Endothelial cell of umbilical vein (primary cell): ENCODE results near the gene LRRC14B. TPM values are rescaled to one million over a fixed set of nuclear protein-coding genes. Genes with fewer than 3 reads are reported as not detected.

Source experiments
- BruUV-seq: library from RNA; stranded (reverse); fragments of 400-500 nt; replicated peaks from 2 replicates; lab custom pipeline; 2021; lab: Mats Ljungman, UMichigan
- CTCF ChIA-PET: fragments of 300-600, 350-600 bp; sonication (Branson Sonifier 250); formaldehyde crosslinking; loops from one replicate; lab custom pipeline; 2021; ENCODE audit warnings: antibody characterized with exemption, inconsistent platforms; lab: Charles Lee
- POLR2A ChIA-PET: fragments of 300-600, 350-600 bp; sonication (Branson Sonifier 250); formaldehyde crosslinking; loops from one replicate; lab custom pipeline; 2021; ENCODE audit warnings: antibody characterized with exemption, inconsistent platforms; lab: Charles Lee
- DNase-seq: peaks from one replicate; pipeline ENCODE4 v3.0.0-alpha.2; 2011; ENCODE audit warnings: low read depth, low spot score
- FAIRE-seq: peaks from 2 replicates; lab custom pipeline; 2011; peaks lifted over from hg19 to GRCh38; lab: Jason Lieb, UNC
- H2AFZ ChIP-seq: 2 replicates; pipeline ENCODE4 v1.6.0; 2012; ENCODE audit warnings: low read depth, low read length, control low read depth, inconsistent platforms
- H3K27ac ChIP-seq: 2 replicates; pipeline ENCODE4 v1.5.1; 2011; ENCODE audit warnings: low read depth, mild to moderate bottlenecking, control low read depth, low read length, moderate library complexity; ENCODE audit not compliant: insufficient read depth
- H3K27me3 ChIP-seq, 2 experiments: 2 replicates each; pipeline versions ENCODE4 v1.6.0 to v1.6.1; 2011; ENCODE audit warnings: low read length in 2 of 2, mixed read lengths in 1 of 2; ENCODE audit not compliant: control insufficient read depth in 2 of 2, insufficient read depth in 2 of 2
- H3K36me3 ChIP-seq, 2 experiments: 2 replicates in 1 of 2; 3 replicates in 1 of 2; pipeline ENCODE4 v1.5.1; 2011; ENCODE audit warnings: low read length in 2 of 2, mild to moderate bottlenecking in 1 of 2, moderate library complexity in 1 of 2; ENCODE audit not compliant: control insufficient read depth in 2 of 2, insufficient read depth in 2 of 2; ENCODE audit errors: extremely low read depth in 1 of 2
- H3K4me1 ChIP-seq: 3 replicates; pipeline ENCODE4 v1.5.1; 2011; ENCODE audit warnings: mild to moderate bottlenecking, low read length; ENCODE audit not compliant: control insufficient read depth, insufficient read depth; ENCODE audit errors: extremely low read depth
- H3K4me2 ChIP-seq: 2 replicates; pipeline ENCODE4 v1.6.1; 2011; ENCODE audit warnings: low read length, control low read depth, mixed read lengths; ENCODE audit not compliant: insufficient read depth
- H3K4me3 ChIP-seq, 3 experiments: fragments of 200-600 bp in 1 of 3; sonication (generic), shearing (Covaris generic) in 1 of 3; replicated peaks in 1 of 3; 2 replicates each; pipeline ENCODE4 v1.5.1; 2011 to 2016; ENCODE audit warnings: control low read depth in 3 of 3, low read length in 3 of 3, mild to moderate bottlenecking in 2 of 3, inconsistent platforms in 1 of 3, low read depth in 1 of 3, moderate library complexity in 1 of 3; ENCODE audit not compliant: insufficient read depth in 1 of 3
- H3K79me2 ChIP-seq: 2 replicates; pipeline ENCODE4 v1.6.0; 2012; ENCODE audit warnings: low read length, inconsistent platforms; ENCODE audit not compliant: control insufficient read depth, insufficient read depth
- H3K9ac ChIP-seq: replicated peaks from 2 replicates; pipeline ENCODE3; 2011; ENCODE audit warnings: low read length, control low read depth; ENCODE audit not compliant: insufficient read depth; ENCODE audit errors: extremely low read depth
- H3K9me1 ChIP-seq: replicated peaks from 3 replicates; pipeline ENCODE4 v1.6.0; 2011; ENCODE audit warnings: mild to moderate bottlenecking, low read length; ENCODE audit not compliant: control insufficient read depth, insufficient read depth; ENCODE audit errors: extremely low read depth
- H3K9me3 ChIP-seq: replicated peaks from 2 replicates; pipeline ENCODE4 v1.5.1; 2012; ENCODE audit warnings: low read length, inconsistent platforms; ENCODE audit not compliant: control insufficient read depth, insufficient read depth
- H4K20me1 ChIP-seq: replicated peaks from 2 replicates; pipeline ENCODE3; 2011; ENCODE audit warnings: mild to moderate bottlenecking, low read length; ENCODE audit not compliant: control insufficient read depth, insufficient read depth; ENCODE audit errors: extremely low read depth
- EZH2 ChIP-seq: IDR thresholded peaks from 2 replicates; pipeline ENCODE4 v1.6.1; 2012; ENCODE audit warnings: borderline replicate concordance, low read depth, mild to moderate bottlenecking, moderate library complexity, low read length, inconsistent platforms; ENCODE audit not compliant: severe bottlenecking
- FOS ChIP-seq: IDR thresholded peaks from 2 replicates; pipeline ENCODE4 v1.6.1; 2011; ENCODE audit warnings: mild to moderate bottlenecking, low read length, moderate library complexity, borderline replicate concordance; ENCODE audit not compliant: insufficient read depth
- GATA2 ChIP-seq: IDR thresholded peaks from 2 replicates; pipeline ENCODE4 v1.7.0; 2011; ENCODE audit warnings: low read depth, mild to moderate bottlenecking, moderate library complexity, mixed read lengths, low read length; ENCODE audit not compliant: insufficient read length, insufficient read depth
- JUN ChIP-seq: IDR thresholded peaks from 2 replicates; pipeline ENCODE4 v1.6.1; 2011; ENCODE audit warnings: borderline replicate concordance, low read depth; ENCODE audit not compliant: insufficient read length, insufficient read depth
- MAX ChIP-seq: IDR thresholded peaks from 2 replicates; pipeline ENCODE4 v1.6.1; 2011; ENCODE audit not compliant: insufficient read depth, insufficient read length
- MYC ChIP-seq: IDR thresholded peaks from one replicate; pipeline ENCODE4 v1.6.1; 2011; ENCODE audit warnings: mild to moderate bottlenecking, low read depth, low read length
- POLR2A ChIP-seq: IDR thresholded peaks from 2 replicates; pipeline ENCODE4 v1.6.1; 2012; ENCODE audit warnings: low read depth, mild to moderate bottlenecking, control low read depth, low read length
- POLR2AphosphoS5 ChIP-seq: IDR thresholded peaks from 2 replicates; pipeline ENCODE4 v1.6.1; 2012; ENCODE audit warnings: low read depth, mild to moderate bottlenecking, control low read depth, low read length, moderate library complexity; ENCODE audit not compliant: insufficient read depth
- dilution Hi-C: fragments of 300-500 bp; cut with MboI; formaldehyde crosslinking; loops from one replicate; pipeline ENCODE4 v1.15.0; 2019; ENCODE audit warnings: low sequenced_read_pairs; ENCODE audit not compliant: extremely low pct_ligation_motif_present
- intact Hi-C: fragments of 100-400 bp; cut with micrococcal nuclease; formaldehyde crosslinking; loops from one replicate; pipeline ENCODE4 v1.10.0; 2022
- polyA plus RNA-seq, 4 experiments: library from polyadenylated mRNA; depleted of rRNA in 3 of 4; stranded (reverse) in 3 of 4; unstranded in 1 of 4; fragments of >200 nt; gene quantifications; 2 replicates each; pipeline versions ENCODE4 v1.2.1 to v1.2.3, GENCODE V29; 2011 to 2012; ENCODE audit warnings: missing spikeins in 1 of 4
- total RNA-seq: library from RNA; stranded (reverse); gene quantifications from 2 replicates; pipeline ENCODE4 v1.2.3, GENCODE V29; 2021
- TF ChIP-seq, protein P1 (sequence below), 2 donors: IDR thresholded peaks; 1 replicate in 1 of 2; 2 replicates in 1 of 2; pipeline ENCODE4 v1.5.1; 2011; ENCODE audit warnings: low read length in 2 of 2, mild to moderate bottlenecking in 2 of 2, moderate library complexity in 2 of 2, control low read depth in 1 of 2, inconsistent platforms in 1 of 2, low read depth in 1 of 2; ENCODE audit not compliant: insufficient read depth in 1 of 2; ENCODE audit errors: extremely low read depth in 1 of 2

The LRRC14B gene
- total and polyA plus RNA-seq, 2 donors (not counting 3 experiments of a cell fraction or from before 2014, with no cell fraction given), result not detected

DNA sequence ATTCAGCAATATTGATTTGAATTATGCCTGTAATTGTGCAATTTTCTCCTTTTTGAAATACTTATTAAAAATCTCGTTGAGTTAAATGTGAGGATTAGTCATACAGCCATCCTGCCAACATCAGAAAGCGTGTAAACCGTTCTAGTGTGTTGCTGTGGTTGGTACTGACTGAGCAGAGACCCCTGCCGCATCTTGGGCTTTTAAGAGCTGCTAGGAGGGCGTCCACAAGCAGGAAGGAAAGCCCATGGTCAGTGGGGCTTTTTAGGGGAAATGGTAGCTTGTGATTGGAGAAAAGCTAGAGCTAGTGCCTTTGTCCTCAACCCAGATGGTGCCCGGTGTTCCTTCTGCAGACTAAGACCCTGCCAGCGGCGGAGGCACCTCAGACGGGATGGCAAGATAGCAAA lies 28.2 kb downstream of the LRRC14B start:
- ChIA-PET POLR2A (interaction anchor here (1.1 kb wide), 1 partner anchor 31 kb away, joined by 3 read pairs; no protein-coding TSS in a partner anchor), CTCF (interaction anchor here (1.1 to 3.5 kb wide), 3 partner anchors 31 to 211 kb away, joined by 3 to 36 read pairs (median 5); no protein-coding TSS in a partner anchor)
- DNase-seq, result peak; percentile 79
- H3K9me1 ChIP-seq, result no peaks in the 10 kb centered on the region
- dilution Hi-C loops, result no loop called here
- intact Hi-C loops, result loop anchor here (1.0 to 2.0 kb wide), 2 partner anchors 31 to 91 kb away; no protein-coding TSS in a partner anchor
- TSS peak; percentile 44 for BruUV-seq
- no peaks in the 10 kb centered on the region for H3K27me3 ChIP-seq
- FAIRE-seq, result peak; percentile 69
- H3K79me2 ChIP-seq, result peaks cover 67% of the 10 kb centered on the region
- H3K4me3 ChIP-seq, result peak overlapping the region; percentile 86 to 95 (median 94)
- peaks cover 49% of the 10 kb centered on the region for H3K4me1 ChIP-seq
- peak overlapping the region; percentile 70 for H3K27ac ChIP-seq
- H3K4me2 ChIP-seq, result peak overlapping the region; percentile 99
- peak overlapping the region; percentile 79 for H3K9ac ChIP-seq
- H2AFZ ChIP-seq, result no peak overlapping the region
- H3K9me3 ChIP-seq, result no peaks in the 10 kb centered on the region
- peaks cover 5% of the 10 kb centered on the region for H4K20me1 ChIP-seq
- peaks cover 0 to 2% of the 10 kb centered on the region in 2 experiments for H3K36me3 ChIP-seq
- no peak for TF ChIP-seq MAX
- peak; percentile 33 for TF ChIP-seq FOS
- TF ChIP-seq POLR2A, result no peak
- no peak for TF ChIP-seq POLR2AphosphoS5
- no peak for TF ChIP-seq EZH2
- TF ChIP-seq GATA2, result no peak
- no peak for TF ChIP-seq JUN

DNA sequence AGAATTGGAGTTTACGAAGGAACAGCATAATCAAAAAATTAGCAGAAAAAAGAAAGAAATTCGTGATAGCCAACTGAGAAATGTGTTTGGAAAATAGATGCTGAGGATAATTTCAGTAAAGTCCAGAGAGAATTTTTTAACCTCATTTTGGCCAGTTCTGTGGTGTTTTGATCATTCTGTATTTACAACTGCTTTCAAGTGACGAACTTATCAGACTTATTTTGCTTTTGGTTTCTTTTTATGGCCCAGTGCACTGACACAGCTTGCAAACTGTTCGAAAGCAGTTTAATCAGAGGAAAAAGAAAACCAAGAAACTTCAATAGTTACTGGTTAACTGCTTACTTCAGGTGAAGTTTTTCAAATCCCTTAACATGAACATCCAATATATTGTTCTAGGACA lies 28.7 kb downstream of the LRRC14B start:
- Histone ChIP-seq H4K20me1 (peaks cover 5% of the 10 kb centered on the region), H3K27me3 (no peaks in the 10 kb centered on the region), H3K4me3 (peak overlapping the region; percentile 86 to 95 (median 94)), H3K4me2 (peak overlapping the region; percentile 99), H3K9me3 (no peaks in the 10 kb centered on the region), H3K79me2 (peaks cover 71% of the 10 kb centered on the region), H3K9ac (peak overlapping the region; percentile 79), H3K27ac (peak overlapping the region; percentile 70), H3K4me1 (peaks cover 49% of the 10 kb centered on the region), H3K9me1 (no peaks in the 10 kb centered on the region), H2AFZ (no peak overlapping the region), H3K36me3 (peaks cover 3 to 6% of the 10 kb centered on the region in 2 experiments)
- DNase-seq (peak; percentile 59), FAIRE-seq (peak; percentile 47)
- intact Hi-C loops, result loop anchor here (1.0 to 2.0 kb wide), 2 partner anchors 32 to 91 kb away; no protein-coding TSS in a partner anchor
- CTCF ChIA-PET, result interaction anchor here (1.5 to 3.5 kb wide), 2 partner anchors 31 to 205 kb away, joined by 5 to 36 read pairs; no protein-coding TSS in a partner anchor
- POLR2A ChIA-PET, result interaction anchor here (1.1 kb wide), 1 partner anchor 32 kb away, joined by 3 read pairs; no protein-coding TSS in a partner anchor
- no TSS peak for BruUV-seq
- dilution Hi-C loops, result no loop called here
- TF ChIP-seq FOS (no peak), MYC (no peak), GATA2 (no peak), MAX (no peak), JUN (no peak), EZH2 (no peak), POLR2AphosphoS5 (no peak), POLR2A (no peak)
- TF ChIP-seq, protein P1, sequence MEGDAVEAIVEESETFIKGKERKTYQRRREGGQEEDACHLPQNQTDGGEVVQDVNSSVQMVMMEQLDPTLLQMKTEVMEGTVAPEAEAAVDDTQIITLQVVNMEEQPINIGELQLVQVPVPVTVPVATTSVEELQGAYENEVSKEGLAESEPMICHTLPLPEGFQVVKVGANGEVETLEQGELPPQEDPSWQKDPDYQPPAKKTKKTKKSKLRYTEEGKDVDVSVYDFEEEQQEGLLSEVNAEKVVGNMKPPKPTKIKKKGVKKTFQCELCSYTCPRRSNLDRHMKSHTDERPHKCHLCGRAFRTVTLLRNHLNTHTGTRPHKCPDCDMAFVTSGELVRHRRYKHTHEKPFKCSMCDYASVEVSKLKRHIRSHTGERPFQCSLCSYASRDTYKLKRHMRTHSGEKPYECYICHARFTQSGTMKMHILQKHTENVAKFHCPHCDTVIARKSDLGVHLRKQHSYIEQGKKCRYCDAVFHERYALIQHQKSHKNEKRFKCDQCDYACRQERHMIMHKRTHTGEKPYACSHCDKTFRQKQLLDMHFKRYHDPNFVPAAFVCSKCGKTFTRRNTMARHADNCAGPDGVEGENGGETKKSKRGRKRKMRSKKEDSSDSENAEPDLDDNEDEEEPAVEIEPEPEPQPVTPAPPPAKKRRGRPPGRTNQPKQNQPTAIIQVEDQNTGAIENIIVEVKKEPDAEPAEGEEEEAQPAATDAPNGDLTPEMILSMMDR (IDR thresholded peaks at IDR 0.05; ENCODE audit: extremely low read depth in 1 of 2, insufficient read depth in 1 of 2, low read depth in 1 of 2, low read length in 2 of 2), result no peak
